D341Med (cell line): ENCODE measurements around the gene LSM14B.

Experiments used
- DNase-seq: peaks from one replicate; pipeline ENCODE4 v3.0.0; 2012; ENCODE audit warnings: low spot score

LSM14B gene

DNA sequence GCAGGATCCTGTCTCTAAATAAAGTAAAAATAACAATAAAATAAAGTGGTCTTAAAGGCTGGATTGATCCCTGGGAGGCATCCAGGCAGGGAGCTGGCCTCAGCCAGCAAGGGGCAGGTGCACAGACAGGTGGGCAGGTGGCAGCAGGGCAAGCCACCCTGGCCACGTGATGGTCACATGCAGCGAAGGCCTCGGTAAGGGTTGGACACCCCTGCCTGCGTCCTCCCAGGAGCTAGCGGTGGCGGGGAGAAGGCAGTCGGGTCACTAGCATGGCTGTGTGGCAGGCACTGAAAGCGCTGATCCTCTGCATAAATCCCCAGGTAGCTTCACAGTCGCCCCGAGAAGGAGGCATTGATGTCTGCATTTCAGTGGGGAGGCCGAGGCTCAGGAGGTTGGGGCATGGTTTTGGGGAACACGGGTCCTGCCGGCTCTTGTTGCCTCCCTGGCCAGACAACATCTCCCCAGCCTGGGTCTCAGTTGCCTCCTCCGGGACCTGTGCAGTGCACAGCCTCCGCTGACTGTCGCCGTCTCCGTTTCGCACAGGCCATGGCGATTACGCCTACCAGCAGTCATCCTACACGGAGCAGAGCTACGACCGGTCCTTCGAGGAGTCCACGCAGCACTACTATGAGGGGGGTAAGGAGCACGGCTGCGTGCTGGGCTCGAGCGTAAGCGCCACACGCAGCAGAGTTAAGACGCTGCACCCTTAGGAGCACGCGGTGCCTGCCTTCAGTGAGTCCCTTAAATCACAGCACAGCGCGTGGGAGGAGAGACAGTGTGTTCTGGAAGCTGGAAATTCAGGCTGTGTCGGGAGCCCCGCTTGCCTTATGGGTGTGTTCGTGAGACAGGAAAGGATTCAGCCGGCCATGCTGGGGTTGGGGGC lies 42.8 kb downstream of the LSM14B start:
- DNase-seq, result no peak

- DNase-seq, result no peak
These were observed 43.6 kb downstream of the LSM14B start for GRCh38 chr20:62165762-62166399.

DNA sequence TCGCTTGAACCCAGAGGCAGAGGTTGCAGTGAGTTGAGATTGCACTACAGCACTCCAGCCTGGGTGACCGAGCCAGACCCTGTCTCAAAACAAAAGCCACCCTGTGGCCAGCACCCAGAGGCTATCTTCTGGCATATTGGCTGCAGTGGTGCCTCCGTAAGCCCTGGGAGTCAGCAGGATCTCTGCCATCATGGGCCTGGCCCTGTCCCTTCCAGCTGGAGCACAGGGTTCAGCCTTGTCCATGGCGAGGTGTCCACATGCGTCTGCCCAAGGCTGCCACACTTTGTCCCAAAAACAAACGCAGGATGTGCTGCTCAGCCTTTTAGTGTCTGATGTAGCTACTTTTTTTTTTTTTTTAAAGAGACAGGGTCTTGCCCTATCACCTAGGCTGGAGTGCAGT lies 45.2 kb downstream of the LSM14B start:
- DNase-seq, result no peak

DNA sequence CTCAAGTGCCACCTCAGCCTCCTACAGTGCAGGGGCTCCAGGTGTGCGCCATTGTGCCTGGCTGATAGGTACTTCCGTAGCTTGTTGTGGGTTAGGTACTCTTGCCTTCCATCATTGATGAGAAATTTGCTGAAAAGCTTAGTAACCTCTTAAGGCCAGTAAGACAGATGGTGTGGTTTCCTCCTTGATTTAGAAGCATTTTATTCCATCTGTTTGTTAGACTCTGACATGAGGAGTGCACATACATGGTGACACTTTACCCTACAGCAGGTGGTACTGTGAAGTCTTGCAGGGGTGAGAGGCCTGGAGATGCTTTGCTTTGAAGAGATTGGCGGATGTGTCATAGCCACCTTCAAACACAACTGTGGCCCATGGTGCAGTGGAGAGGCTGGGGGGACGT lies 45.8 kb downstream of the LSM14B start:
- no peak for DNase-seq

DNA sequence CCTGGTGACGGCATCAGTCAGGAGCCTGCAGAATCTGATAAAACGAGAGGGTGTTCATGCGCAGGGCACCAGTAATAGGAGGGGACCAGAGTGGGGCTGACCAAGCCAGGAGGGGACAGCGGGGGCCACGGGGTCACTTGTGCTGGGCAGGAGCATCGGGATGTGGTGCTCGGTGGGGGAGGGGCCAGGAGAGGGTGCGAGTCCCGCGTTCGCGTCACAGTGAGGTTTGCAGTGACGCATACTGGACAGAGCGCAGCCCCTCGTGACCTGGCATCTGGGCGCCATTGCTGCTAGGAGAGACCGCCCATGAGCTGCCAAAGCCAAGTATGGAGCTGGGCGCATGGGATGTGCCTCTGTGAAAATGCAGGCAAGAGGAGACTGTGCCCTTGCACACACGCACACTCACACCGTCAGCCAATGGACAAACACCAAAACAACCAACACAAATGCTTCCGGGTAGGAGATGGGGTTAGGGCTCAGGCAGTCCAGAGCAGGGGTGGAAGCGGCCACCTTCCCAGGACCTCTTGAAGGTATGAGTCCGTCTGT lies 46.7 kb downstream of the LSM14B start:
- no peak for DNase-seq

- no peak for DNase-seq
These were observed 48.3 kb downstream of the LSM14B start for GRCh38 chr20:62170536-62170935.

GRCh38 chr20:62171245-62171644 lies 49.0 kb downstream of the LSM14B start:
- no peak for DNase-seq

GRCh38 chr20:62172666-62173065 lies 50.4 kb downstream of the LSM14B start:
- DNase-seq, result no peak

- DNase-seq, result no peak
These were observed 51.9 kb downstream of the LSM14B start for GRCh38 chr20:62174021-62174804.

DNA sequence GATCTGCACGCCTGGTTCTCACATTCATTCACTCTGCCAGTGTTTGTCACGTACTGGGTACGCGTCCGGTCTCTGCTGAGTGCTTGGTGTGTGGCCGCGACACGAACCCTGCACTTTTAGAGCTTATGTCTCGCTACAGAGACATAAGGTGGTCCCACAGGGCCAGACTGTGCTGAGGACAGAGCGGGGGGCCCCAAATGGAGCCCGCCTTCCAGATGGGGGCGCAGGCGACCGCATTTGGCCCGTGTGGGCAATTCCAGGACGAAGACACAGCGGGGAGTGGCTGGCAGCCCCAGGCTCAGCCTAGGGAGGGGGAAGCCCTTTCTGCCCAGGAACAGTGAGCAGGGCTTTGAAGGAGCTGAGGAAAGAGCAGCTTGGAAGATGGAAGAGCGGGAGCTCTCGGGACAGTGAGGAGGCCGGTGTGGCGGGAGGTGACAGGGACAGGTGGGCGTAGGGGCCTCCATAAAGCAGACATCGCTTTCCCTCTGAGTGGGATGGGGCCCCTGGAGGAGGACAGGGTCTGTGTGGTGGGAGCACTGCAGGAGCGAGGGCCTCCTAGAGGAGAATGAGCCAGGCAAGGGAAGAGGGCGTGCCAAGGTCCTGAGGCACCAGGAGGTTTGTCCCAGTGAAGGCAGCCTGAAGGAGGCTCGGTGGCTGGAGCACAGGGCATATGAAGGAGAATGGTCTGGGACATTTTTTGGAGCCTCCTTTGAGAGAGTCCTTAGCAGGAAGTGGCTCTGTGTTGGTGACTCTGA lies 52.8 kb downstream of the LSM14B start:
- no peak for DNase-seq

GRCh38 chr20:62175711-62176110 lies 53.4 kb downstream of the LSM14B start:
- DNase-seq, result no peak

DNA sequence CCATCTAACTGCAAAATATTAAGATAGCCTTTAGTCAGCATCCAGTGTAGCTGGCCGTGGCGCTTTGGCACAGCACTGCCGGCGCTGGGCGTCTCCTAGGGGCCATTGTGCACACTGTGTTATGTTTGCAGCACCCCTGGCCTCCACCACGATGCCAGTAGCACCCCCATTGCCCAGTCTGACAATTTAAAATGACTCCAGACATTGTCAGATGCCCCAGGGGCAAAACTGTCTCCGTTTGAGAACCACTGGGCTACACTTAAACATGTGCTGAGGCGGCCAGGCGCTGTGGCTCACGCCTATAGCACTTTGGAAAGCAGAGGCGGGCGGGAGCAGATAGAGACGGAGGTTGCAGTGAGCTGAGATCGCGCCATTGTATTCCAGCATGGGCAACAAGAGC lies 54.6 kb downstream of the LSM14B start:
- DNase-seq, result no peak

GRCh38 chr20:62177307-62177706 lies 55.0 kb downstream of the LSM14B start:
- no peak for DNase-seq

DNA sequence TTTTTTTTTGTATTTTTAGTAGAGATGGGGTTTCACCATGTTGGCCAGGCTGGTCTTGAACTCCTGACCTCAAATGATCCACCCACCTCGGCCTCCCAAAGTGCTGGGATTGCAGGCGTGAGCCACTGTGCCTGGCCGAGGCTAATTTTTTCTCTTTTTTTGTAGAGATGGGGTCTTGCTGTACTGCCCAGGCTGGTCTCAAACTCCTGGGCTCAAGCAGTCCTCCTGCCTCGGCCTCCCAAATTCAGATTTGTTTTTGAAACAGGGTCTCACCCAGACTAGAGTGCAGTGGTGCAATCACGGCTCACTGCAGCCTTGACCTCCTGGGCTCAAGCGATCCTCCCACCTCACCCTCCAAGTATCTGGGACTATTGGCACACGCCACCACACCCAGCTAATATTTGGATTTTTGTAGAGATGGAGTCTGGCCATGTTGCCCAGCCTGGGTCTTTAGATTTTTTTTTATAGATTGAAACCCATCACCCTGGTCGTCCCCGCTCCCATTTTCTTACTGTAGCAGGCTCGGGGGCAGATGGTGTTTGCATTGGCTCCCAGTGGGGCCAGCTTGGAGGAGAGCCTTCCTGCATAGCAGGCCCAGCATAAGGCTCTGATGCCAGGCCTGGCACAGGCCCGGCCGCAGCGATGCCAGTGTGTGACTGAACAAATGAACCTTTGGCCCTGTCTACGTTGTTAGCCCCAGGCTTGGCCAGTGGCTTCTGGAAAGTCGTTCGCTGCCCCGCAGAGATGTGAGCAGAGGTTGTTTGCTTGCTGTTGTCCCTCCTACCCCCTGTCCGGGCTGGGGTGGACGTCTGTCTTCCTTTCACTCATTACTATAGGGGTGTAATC lies 56.3 kb downstream of the LSM14B start:
- DNase-seq, result no peak

GRCh38 chr20:62179162-62179504 lies 56.9 kb downstream of the LSM14B start:
- DNase-seq, result no peak

GRCh38 chr20:62181808-62182207 lies 59.5 kb downstream of the LSM14B start:
- DNase-seq, result no peak

GRCh38 chr20:62182469-62183425 lies 60.5 kb downstream of the LSM14B start, which contains the start of gene MTG2:
TSS of gene MTG2 (plus strand) at chr20:62183028. CDS start at chr20:62193421, 10,393 bp downstream.
- DNase-seq, result peak; percentile 98

DNA sequence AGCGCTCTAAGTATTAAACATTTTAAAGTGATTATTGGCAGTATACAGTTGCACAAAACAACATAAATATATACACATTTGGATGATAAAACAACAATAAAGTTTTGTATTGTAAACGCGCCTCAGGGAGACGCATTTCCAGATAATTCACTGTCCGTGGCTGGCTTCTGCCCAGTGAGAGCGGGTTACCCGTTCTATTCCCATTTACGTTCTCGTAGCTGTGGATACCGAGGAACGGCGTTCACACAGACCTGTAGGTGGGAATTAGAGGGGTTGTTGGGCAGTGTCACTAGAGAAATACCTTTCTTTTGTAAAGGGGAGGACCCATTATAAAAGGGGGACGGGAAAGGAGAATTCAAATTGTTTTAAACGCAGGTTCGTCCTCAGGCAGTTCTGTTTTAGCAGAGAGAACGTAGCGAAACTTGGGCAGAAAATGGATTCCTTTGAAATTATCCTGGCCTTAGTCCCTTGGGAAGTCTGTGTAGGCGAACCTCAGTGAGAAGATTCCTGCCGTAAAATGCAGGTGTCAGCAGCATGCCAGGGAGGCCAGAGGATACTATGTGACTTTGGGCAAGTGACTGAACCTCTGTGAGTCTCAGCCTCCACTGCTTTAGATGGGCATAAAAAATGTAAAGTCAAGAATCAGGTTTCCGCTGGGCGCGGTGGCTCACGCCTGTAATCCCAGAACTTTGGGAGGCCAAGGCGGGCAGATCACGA lies 61.3 kb downstream of the LSM14B start:
- no peak for DNase-seq
